CD4-positive, alpha-beta memory T cell (primary cell): ENCODE data around the gene CHST13. TPM values are rescaled to one million over a fixed set of nuclear protein-coding genes. Genes with fewer than 3 reads are reported as not detected.

Experiments used
- CTCF ChIA-PET: fragments of 350-600 bp; sonication (Branson Sonifier 250); formaldehyde crosslinking; loops from one replicate; lab custom pipeline; 2021; ENCODE audit warnings: inconsistent platforms; ENCODE audit not compliant: partially characterized antibody; lab: Charles Lee
- POLR2A ChIA-PET: fragments of 350-600 bp; sonication (Branson Sonifier 250); formaldehyde crosslinking; loops from one replicate; lab custom pipeline; 2021; ENCODE audit not compliant: partially characterized antibody; lab: Charles Lee
- DNase-seq, 5 donors: peaks; one replicate each; pipeline versions ENCODE4 v3.0.0 to v3.0.0-alpha.2; 2020 to 2022; ENCODE audit warnings: mixed read lengths in 1 of 5
- H3K27ac ChIP-seq: one replicate; pipeline ENCODE4 v1.7.0; 2013; ENCODE audit warnings: low read depth, low read length
- H3K27me3 ChIP-seq: 2 replicates; pipeline ENCODE4 v1.7.0; 2013; ENCODE audit warnings: mild to moderate bottlenecking, low read length, moderate library complexity; ENCODE audit not compliant: insufficient read depth
- H3K36me3 ChIP-seq: 2 replicates; pipeline ENCODE4 v1.7.0; 2013; ENCODE audit warnings: mild to moderate bottlenecking, low read length, moderate library complexity; ENCODE audit not compliant: insufficient read depth
- H3K4me1 ChIP-seq: 2 replicates; pipeline ENCODE4 v1.7.0; 2013; ENCODE audit warnings: mild to moderate bottlenecking, low read length, moderate library complexity; ENCODE audit not compliant: insufficient read depth
- H3K4me3 ChIP-seq, 2 donors: one replicate each; pipeline ENCODE4 v1.7.0; 2013; ENCODE audit warnings: low read length in 2 of 2, mild to moderate bottlenecking in 1 of 2
- H3K9me3 ChIP-seq, 2 donors: one replicate each; pipeline ENCODE4 v1.7.0; 2013; ENCODE audit warnings: low read length in 2 of 2, control low read depth in 1 of 2; ENCODE audit not compliant: control insufficient read depth in 1 of 2
- H3K27ac Mint-ChIP-seq, 7 donors: one replicate each; pipeline ENCODE4 v1.8.0; 2020 to 2021; ENCODE audit warnings: mixed read lengths in 7 of 7, mild to moderate bottlenecking in 6 of 7, inconsistent platforms in 3 of 7, moderate library complexity in 3 of 7
- H3K27me3 Mint-ChIP-seq, 2 donors: one replicate each; pipeline ENCODE4 v1.8.0; 2020 to 2021; ENCODE audit warnings: mixed read lengths in 2 of 2
- H3K36me3 Mint-ChIP-seq, 2 donors: one replicate each; pipeline ENCODE4 v1.8.0; 2020 to 2021; ENCODE audit warnings: mixed read lengths in 2 of 2, inconsistent platforms in 1 of 2, mild to moderate bottlenecking in 1 of 2
- H3K4me1 Mint-ChIP-seq, 4 donors: one replicate each; pipeline ENCODE4 v1.8.0; 2020 to 2021; ENCODE audit warnings: mixed read lengths in 4 of 4, mild to moderate bottlenecking in 1 of 4
- H3K4me3 Mint-ChIP-seq, 8 donors: one replicate each; pipeline ENCODE4 v1.8.0; 2020 to 2021; ENCODE audit warnings: mixed read lengths in 8 of 8, mild to moderate bottlenecking in 7 of 8, moderate library complexity in 6 of 8, inconsistent platforms in 3 of 8
- H3K9me3 Mint-ChIP-seq, 8 donors: one replicate each; pipeline ENCODE4 v1.8.0; 2020 to 2021; ENCODE audit warnings: mixed read lengths in 8 of 8, mild to moderate bottlenecking in 5 of 8, inconsistent platforms in 3 of 8, moderate library complexity in 1 of 8
- intact Hi-C: fragments of 100-400 bp; cut with micrococcal nuclease; formaldehyde crosslinking; loops from one replicate; pipeline ENCODE4 v1.15.1; 2023
- polyA plus RNA-seq, 2 donors: library from polyadenylated mRNA; unstranded; fragments of 300-500 nt; fragmentation: Illumina TruSeq; gene quantifications; one replicate each; pipeline ENCODE4 v1.2.3, GENCODE V29; 2021
- total RNA-seq, 2 experiments: library from RNA; stranded (reverse); gene quantifications; one replicate each; pipeline ENCODE4 v1.2.3, GENCODE V29; 2021

The CHST13 gene
- total and polyA plus RNA-seq, 4 experiments from 2014 or later: 0.23 to 0.42 TPM; not detected in 2

DNA sequence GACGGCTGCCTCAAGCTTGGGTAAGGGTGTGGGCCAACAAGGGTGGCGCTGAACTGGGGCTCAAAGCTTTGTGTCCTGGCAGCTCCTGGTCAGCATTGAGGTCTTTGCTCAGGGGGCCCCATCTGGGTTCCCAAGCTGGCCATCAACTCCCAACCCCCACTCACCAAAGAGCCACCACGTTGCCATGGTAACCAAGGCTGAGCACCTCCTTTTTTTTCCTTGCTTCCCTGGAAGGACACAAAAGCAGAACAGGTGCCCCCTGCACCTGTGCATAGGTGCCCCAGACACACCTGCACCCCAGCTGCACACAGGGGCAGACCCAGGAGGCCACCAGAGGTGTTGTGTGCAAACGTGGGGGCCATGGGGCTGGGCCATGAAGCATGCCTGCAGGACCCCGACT lies 22.9 kb upstream of the CHST13 start:
- no peaks in the 10 kb centered on the region for H3K36me3 Mint-ChIP-seq
- DNase-seq: no peak
- H3K4me3 ChIP-seq: no peak overlapping the region
- intact Hi-C loops: no loop called here
- no peaks in the 10 kb centered on the region for H3K27me3 ChIP-seq
- no peak overlapping the region for H3K27ac Mint-ChIP-seq
- no peaks in the 10 kb centered on the region for H3K9me3 ChIP-seq
- POLR2A ChIA-PET: no interaction called here
- no peaks in the 10 kb centered on the region for H3K36me3 ChIP-seq
- no peaks in the 10 kb centered on the region for H3K4me1 ChIP-seq
- H3K27me3 Mint-ChIP-seq: peaks cover 4 to 6% of the 10 kb centered on the region in 2 donors
- no peak overlapping the region for H3K27ac ChIP-seq
- H3K9me3 Mint-ChIP-seq: no peaks in the 10 kb centered on the region
- no peak overlapping the region for H3K4me3 Mint-ChIP-seq
- no peaks in the 10 kb centered on the region for H3K4me1 Mint-ChIP-seq
- CTCF ChIA-PET: no interaction called here

DNA sequence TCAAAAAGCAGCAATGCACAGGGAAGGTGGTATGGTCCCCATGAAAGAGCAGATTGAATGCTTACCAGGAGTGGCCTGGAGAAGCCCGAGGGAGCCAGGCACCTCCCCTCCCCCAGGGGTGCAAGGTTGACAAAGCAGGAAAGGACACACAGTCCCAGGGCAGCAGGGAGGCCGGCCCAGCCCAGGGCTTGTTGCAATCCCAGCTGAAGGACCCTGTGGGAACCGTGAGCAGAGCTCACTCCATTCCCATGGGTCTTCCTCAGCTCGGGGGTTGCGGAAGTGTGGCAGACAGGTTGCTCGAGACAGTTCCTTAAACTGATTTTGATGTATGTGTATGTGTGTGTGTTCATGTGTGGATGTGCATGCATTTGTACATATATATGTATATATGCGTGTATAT lies 22.2 kb upstream of the CHST13 start:
- no peaks in the 10 kb centered on the region for H3K36me3 Mint-ChIP-seq
- Histone ChIP-seq H3K36me3 (no peaks in the 10 kb centered on the region), H3K27ac (no peak overlapping the region), H3K4me3 (no peak overlapping the region), H3K4me1 (no peaks in the 10 kb centered on the region), H3K9me3 (no peaks in the 10 kb centered on the region), H3K27me3 (no peaks in the 10 kb centered on the region)
- ChIA-PET CTCF (no interaction called here), POLR2A (no interaction called here)
- H3K4me3 Mint-ChIP-seq: no peak overlapping the region
- no peak for DNase-seq
- peaks cover 4 to 6% of the 10 kb centered on the region in 2 donors for H3K27me3 Mint-ChIP-seq
- H3K9me3 Mint-ChIP-seq: no peaks in the 10 kb centered on the region
- H3K4me1 Mint-ChIP-seq: no peaks in the 10 kb centered on the region
- H3K27ac Mint-ChIP-seq: no peak overlapping the region
- intact Hi-C loops: no loop called here

DNA sequence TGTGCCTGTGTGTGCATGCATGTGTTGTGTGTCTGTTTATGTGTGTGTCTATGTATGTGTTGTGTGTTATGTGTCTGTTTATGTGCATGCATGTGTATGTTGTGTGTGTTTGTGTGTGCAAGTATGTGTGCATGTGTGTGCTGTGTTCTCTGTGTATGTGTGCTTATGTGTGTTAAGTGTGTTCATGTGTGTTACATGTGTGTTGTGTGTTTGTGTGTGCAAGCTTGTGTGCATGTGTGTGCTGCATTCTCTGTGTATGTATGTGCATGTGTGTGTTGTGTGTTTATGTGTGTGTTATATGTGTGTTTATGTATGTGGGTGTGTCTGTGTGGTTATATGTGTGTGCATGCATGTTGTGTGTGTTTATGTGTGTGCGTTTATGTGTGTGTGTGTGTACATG lies 21.3 kb upstream of the CHST13 start:
- peaks cover 4 to 6% of the 10 kb centered on the region in 2 donors for H3K27me3 Mint-ChIP-seq

DNA sequence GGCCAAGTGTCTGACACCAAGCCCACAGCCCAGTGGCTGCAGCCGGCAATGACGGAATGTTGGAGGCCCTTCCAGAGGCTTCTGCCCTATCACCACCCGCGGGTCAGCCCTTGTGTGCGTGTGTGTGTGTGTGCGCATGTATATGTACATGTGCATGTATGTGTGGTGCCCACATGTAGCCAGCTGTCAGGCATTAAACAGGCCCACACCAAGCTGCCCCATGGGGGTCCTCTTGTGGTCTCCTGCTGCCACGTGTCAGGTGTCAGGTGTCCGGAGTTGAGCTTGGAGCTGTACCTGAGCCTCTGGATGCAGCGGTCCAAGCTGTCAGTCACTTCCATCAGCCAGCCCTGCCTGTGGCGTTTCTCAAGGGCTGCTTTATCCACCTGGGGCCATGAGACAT lies 20.3 kb upstream of the CHST13 start:
- CTCF ChIA-PET: interaction anchor here (0.8 kb wide), 1 partner anchor 19 kb away, joined by 3 read pairs; no protein-coding TSS in a partner anchor

More for the DNA sequence above, 21.3 kb upstream of the CHST13 start:
- intact Hi-C loops: no loop called here
- Histone ChIP-seq H3K36me3 (no peaks in the 10 kb centered on the region), H3K9me3 (no peaks in the 10 kb centered on the region), H3K27ac (no peak overlapping the region), H3K27me3 (no peaks in the 10 kb centered on the region), H3K4me1 (no peaks in the 10 kb centered on the region), H3K4me3 (no peak overlapping the region)
- Mint-ChIP-seq H3K36me3 (no peaks in the 10 kb centered on the region), H3K9me3 (no peaks in the 10 kb centered on the region), H3K4me3 (no peak overlapping the region), H3K4me1 (no peaks in the 10 kb centered on the region), H3K27ac (no peak overlapping the region)
- CTCF ChIA-PET: interaction anchor here (0.6 kb wide), 1 partner anchor 20 kb away, joined by 3 read pairs; no protein-coding TSS in a partner anchor
- POLR2A ChIA-PET: no interaction called here
- no peak for DNase-seq

DNA sequence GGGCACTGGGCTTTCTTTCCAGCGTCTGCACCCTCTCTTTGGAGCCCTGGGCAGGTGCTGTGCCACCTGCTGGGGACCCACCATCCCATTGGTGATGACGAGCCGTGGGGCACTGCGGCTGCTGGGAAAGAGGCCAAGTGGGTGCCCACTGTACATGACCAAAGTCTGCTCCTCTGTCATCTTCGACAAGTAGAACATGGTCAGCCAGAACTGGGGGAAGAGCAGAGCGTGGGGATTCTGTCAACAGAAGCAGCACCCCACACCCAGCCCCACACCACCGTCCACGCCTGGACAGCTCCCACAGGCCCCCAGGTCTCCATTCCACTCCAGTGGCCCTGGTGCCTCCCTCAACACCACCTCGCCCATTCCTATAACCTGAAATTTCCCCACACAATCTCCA lies 16.1 kb upstream of the CHST13 start:
- Mint-ChIP-seq H3K27me3 (peaks cover 4 to 6% of the 10 kb centered on the region in 2 donors), H3K4me1 (no peaks in the 10 kb centered on the region), H3K4me3 (no peak overlapping the region), H3K36me3 (no peaks in the 10 kb centered on the region), H3K27ac (no peak overlapping the region), H3K9me3 (peaks cover 0 to 4% (median 0%) of the 10 kb centered on the region in 8 donors)
- ChIA-PET CTCF (interaction anchor here (1.4 kb wide), 1 partner anchor 15 kb away, joined by 6 read pairs; no protein-coding TSS in a partner anchor), POLR2A (no interaction called here)
- no peak for DNase-seq
- Histone ChIP-seq H3K4me3 (no peak overlapping the region), H3K9me3 (no peaks in the 10 kb centered on the region), H3K27ac (no peak overlapping the region), H3K36me3 (no peaks in the 10 kb centered on the region), H3K4me1 (no peaks in the 10 kb centered on the region), H3K27me3 (no peaks in the 10 kb centered on the region)
- intact Hi-C loops: no loop called here

More for the DNA sequence above, 20.3 kb upstream of the CHST13 start:
- Mint-ChIP-seq H3K4me3 (no peak overlapping the region), H3K9me3 (peaks cover 0 to 4% (median 0%) of the 10 kb centered on the region in 8 donors), H3K27ac (no peak overlapping the region), H3K27me3 (peaks cover 4 to 6% of the 10 kb centered on the region in 2 donors), H3K36me3 (no peaks in the 10 kb centered on the region), H3K4me1 (no peaks in the 10 kb centered on the region)
- intact Hi-C loops: no loop called here
- Histone ChIP-seq H3K4me3 (no peak overlapping the region), H3K27ac (no peak overlapping the region), H3K27me3 (no peaks in the 10 kb centered on the region), H3K4me1 (no peaks in the 10 kb centered on the region), H3K9me3 (no peaks in the 10 kb centered on the region), H3K36me3 (no peaks in the 10 kb centered on the region)
- POLR2A ChIA-PET: no interaction called here
- DNase-seq: no peak

DNA sequence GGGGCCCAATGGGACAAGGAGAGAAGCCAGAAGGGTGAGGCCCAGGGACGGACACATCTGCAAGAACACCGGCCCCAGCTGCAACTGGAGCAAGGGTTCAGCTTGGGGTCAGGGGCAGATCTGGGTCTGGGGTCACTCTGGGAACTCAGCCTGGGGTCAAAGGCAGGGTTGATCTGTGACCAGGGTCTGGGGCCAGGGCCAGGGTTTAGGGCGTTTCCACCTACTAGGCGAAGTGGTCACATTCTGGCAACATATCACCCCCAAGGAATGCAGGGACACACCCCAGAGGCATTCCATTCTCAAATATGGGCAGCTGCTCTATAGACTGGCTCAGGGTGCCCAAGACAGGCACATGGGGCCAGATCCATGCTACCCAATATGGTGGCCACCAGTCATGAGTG lies 15.4 kb upstream of the CHST13 start:
- CTCF ChIA-PET: interaction anchor here (1.4 kb wide), 1 partner anchor 14 kb away, joined by 6 read pairs; no protein-coding TSS in a partner anchor
- H3K4me1 Mint-ChIP-seq: no peaks in the 10 kb centered on the region
- H3K27ac Mint-ChIP-seq: no peak overlapping the region
- no peaks in the 10 kb centered on the region for H3K36me3 Mint-ChIP-seq
- no peak overlapping the region for H3K27ac ChIP-seq
- no peak for DNase-seq
- no peaks in the 10 kb centered on the region for H3K4me1 ChIP-seq
- H3K4me3 Mint-ChIP-seq: no peak overlapping the region
- H3K9me3 Mint-ChIP-seq: peaks cover 0 to 4% (median 0%) of the 10 kb centered on the region in 8 donors
- POLR2A ChIA-PET: no interaction called here
- H3K4me3 ChIP-seq: no peak overlapping the region
- H3K27me3 Mint-ChIP-seq: peaks cover 4 to 6% of the 10 kb centered on the region in 2 donors
- H3K27me3 ChIP-seq: no peaks in the 10 kb centered on the region
- intact Hi-C loops: no loop called here
- no peaks in the 10 kb centered on the region for H3K9me3 ChIP-seq
- no peaks in the 10 kb centered on the region for H3K36me3 ChIP-seq

DNA sequence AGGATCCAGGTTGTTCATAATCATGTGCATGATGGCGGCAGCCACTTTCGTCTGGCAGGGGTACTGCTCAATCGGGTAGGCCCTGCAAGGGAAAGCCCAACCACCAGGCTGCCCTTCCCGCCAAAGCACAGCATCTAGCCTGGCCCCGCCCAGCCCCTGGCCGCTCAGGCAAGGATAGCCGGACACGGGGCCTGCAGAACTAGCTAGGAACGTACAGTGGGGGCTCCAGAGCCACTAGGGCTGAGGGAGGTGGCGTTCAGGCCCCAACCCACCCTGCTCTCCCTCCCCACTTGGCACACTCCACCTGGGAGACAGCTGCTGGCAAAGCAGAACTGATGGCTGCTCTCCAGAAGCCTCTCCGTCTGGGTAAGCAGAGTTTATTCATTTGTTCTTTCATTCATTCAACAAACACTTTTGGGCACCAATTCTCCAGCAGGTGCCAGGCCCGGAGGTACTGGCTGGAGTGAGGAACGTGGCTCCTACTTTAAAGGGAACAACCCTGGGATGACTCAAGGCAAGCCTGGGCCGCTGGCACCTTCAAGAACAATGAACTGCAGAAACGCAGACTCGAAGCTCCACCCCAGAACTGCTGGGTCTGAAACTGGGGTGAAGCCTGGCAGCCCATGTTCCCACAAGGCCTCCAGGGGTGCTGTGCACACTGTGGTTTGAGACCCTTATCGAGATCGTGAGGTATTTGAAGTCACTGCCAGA lies 14.2 kb upstream of the CHST13 start:
- H3K4me1 ChIP-seq: no peaks in the 10 kb centered on the region

More for the DNA sequence above, 14.2 kb upstream of the CHST13 start:
- no peak for DNase-seq
- Mint-ChIP-seq H3K27ac (no peak overlapping the region), H3K9me3 (peaks cover 0 to 4% (median 0%) of the 10 kb centered on the region in 8 donors), H3K36me3 (no peaks in the 10 kb centered on the region), H3K27me3 (peaks cover 4% of the 10 kb centered on the region in 2 donors), H3K4me3 (no peak overlapping the region), H3K4me1 (no peaks in the 10 kb centered on the region)
- H3K36me3 ChIP-seq: no peaks in the 10 kb centered on the region
- no peak overlapping the region for H3K27ac ChIP-seq
- no peaks in the 10 kb centered on the region for H3K27me3 ChIP-seq
- no peak overlapping the region for H3K4me3 ChIP-seq
- intact Hi-C loops: no loop called here
- POLR2A ChIA-PET: no interaction called here
- CTCF ChIA-PET: interaction anchor here (2.6 kb wide), 1 partner anchor 13 kb away, joined by 14 read pairs; the partner anchor contains the start of gene CHST13
- no peaks in the 10 kb centered on the region for H3K9me3 ChIP-seq
